Endothelial cell of umbilical vein (primary cell): ENCODE results near the gene SH3GL1.

ENCODE experiments used
- EZH2 ChIP-seq: IDR thresholded peaks from 2 replicates; pipeline ENCODE4 v1.6.1; 2012; ENCODE audit warnings: borderline replicate concordance, low read depth, mild to moderate bottlenecking, moderate library complexity, low read length, inconsistent platforms; ENCODE audit not compliant: severe bottlenecking
- FOS ChIP-seq: IDR thresholded peaks from 2 replicates; pipeline ENCODE4 v1.6.1; 2011; ENCODE audit warnings: mild to moderate bottlenecking, low read length, moderate library complexity, borderline replicate concordance; ENCODE audit not compliant: insufficient read depth
- GATA2 ChIP-seq: IDR thresholded peaks from 2 replicates; pipeline ENCODE4 v1.7.0; 2011; ENCODE audit warnings: low read depth, mild to moderate bottlenecking, moderate library complexity, mixed read lengths, low read length; ENCODE audit not compliant: insufficient read length, insufficient read depth
- MAX ChIP-seq: IDR thresholded peaks from 2 replicates; pipeline ENCODE4 v1.6.1; 2011; ENCODE audit not compliant: insufficient read depth, insufficient read length
- POLR2A ChIP-seq: IDR thresholded peaks from 2 replicates; pipeline ENCODE4 v1.6.1; 2012; ENCODE audit warnings: low read depth, mild to moderate bottlenecking, control low read depth, low read length
- POLR2AphosphoS5 ChIP-seq: IDR thresholded peaks from 2 replicates; pipeline ENCODE4 v1.6.1; 2012; ENCODE audit warnings: low read depth, mild to moderate bottlenecking, control low read depth, low read length, moderate library complexity; ENCODE audit not compliant: insufficient read depth
- TF ChIP-seq, protein P1 (sequence below), 2 donors: IDR thresholded peaks; 1 replicate in 1 of 2; 2 replicates in 1 of 2; pipeline ENCODE4 v1.5.1; 2011; ENCODE audit warnings: low read length in 2 of 2, mild to moderate bottlenecking in 2 of 2, moderate library complexity in 2 of 2, control low read depth in 1 of 2, inconsistent platforms in 1 of 2, low read depth in 1 of 2; ENCODE audit not compliant: insufficient read depth in 1 of 2; ENCODE audit errors: extremely low read depth in 1 of 2

DNA sequence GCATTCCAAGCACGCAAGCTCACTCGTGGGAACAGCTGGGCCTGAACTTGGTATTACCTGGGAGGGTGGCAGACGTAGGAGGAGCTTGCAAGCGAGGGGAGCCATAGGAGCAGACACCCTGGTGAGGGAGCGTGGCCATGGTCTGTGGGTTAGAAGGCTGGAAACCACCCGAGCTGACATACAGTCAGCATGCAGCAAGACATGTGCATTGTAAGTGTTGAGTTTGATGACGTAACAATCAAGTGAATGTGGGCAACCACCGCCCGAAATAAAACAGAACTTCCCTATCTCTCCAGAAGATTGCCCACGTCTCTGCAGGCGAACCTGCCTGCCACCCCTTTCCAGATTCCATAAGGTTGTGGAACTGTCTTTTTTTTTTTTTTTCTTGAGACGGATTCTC lies 30.4 kb upstream of the SH3GL1 start:
- TF ChIP-seq, protein P1, sequence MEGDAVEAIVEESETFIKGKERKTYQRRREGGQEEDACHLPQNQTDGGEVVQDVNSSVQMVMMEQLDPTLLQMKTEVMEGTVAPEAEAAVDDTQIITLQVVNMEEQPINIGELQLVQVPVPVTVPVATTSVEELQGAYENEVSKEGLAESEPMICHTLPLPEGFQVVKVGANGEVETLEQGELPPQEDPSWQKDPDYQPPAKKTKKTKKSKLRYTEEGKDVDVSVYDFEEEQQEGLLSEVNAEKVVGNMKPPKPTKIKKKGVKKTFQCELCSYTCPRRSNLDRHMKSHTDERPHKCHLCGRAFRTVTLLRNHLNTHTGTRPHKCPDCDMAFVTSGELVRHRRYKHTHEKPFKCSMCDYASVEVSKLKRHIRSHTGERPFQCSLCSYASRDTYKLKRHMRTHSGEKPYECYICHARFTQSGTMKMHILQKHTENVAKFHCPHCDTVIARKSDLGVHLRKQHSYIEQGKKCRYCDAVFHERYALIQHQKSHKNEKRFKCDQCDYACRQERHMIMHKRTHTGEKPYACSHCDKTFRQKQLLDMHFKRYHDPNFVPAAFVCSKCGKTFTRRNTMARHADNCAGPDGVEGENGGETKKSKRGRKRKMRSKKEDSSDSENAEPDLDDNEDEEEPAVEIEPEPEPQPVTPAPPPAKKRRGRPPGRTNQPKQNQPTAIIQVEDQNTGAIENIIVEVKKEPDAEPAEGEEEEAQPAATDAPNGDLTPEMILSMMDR (IDR thresholded peaks at IDR 0.05; ENCODE audit: extremely low read depth in 1 of 2, insufficient read depth in 1 of 2, low read depth in 1 of 2, low read length in 2 of 2), result no peak
- no peak for TF ChIP-seq POLR2A
- TF ChIP-seq EZH2, result no peak
- TF ChIP-seq FOS, result no peak
- TF ChIP-seq MAX, result no peak
- TF ChIP-seq POLR2AphosphoS5, result no peak
- no peak for TF ChIP-seq GATA2
